NCI-H82 treated with DMSO at 0.1 percent for 48 hours (cell line): ENCODE results near the gene TOR4A.
A peak's percentile ranks its signal among the peaks of the same experiment; 100 is the strongest.

Source experiments
- DNase-seq: peaks from one replicate; lab custom pipeline; 2025; ENCODE audit not compliant: unreplicated experiment; lab: John Stamatoyannopoulos, UW

The TOR4A gene

GRCh38 chr9:137293482-137294090, 16.1 kb downstream of the TOR4A start:
- no peak for DNase-seq

DNA sequence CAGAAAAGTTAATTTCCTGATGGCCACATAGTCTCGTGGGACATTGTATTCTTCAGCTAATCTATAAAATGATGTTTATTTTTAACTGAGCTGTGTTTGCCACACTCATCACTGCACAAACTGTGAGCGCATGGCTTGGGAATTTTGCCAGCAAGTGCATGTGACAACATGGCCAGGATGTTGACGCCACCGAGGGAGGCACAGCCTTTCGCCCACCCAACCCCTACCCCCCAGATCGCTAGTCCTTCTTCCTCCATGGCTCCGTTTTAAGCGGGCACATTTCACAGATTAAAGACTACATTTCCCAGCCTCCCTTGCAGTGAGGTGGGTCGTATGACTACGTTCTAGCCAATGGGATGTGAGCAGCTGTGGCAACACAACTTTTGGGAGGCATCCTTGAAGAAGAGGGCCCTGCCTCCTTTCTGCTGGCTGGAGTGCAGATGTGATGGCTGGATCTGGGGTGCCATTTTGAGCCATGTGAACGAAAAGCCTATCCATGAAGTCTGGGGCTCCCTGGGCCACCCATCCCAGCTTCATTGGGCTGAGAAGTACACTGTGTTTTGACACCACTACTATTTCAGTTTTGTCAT, 16.7 kb downstream of the TOR4A start:
- no peak for DNase-seq

DNA sequence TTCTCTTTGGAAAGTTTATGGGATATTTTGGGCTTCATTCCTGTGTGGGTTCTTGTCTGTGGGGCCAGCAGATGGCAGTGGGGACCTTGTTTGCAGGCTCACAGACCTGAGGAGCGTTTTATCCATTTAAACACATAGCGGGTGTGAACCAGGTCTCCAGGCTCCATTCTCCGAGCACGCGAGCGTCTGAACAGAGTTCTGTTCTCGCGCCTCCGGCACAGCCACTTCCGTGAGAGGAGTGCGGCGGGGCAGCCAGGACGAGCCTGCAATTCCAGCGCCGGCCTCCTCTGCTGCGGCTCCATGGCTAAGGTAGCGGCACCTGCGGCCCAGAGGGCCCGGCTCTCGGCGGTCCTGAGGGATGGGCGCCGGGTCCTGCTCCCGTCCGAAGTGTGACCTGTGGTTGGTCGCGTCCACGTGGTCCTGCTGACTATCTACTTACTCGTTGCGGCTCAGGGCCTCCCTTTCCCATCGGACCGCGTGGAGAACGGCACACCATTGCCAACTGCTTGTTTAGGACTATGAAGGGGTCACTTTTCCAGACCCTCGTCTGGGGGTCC, 17.2 kb downstream of the TOR4A start:
- DNase-seq = no peak

DNA sequence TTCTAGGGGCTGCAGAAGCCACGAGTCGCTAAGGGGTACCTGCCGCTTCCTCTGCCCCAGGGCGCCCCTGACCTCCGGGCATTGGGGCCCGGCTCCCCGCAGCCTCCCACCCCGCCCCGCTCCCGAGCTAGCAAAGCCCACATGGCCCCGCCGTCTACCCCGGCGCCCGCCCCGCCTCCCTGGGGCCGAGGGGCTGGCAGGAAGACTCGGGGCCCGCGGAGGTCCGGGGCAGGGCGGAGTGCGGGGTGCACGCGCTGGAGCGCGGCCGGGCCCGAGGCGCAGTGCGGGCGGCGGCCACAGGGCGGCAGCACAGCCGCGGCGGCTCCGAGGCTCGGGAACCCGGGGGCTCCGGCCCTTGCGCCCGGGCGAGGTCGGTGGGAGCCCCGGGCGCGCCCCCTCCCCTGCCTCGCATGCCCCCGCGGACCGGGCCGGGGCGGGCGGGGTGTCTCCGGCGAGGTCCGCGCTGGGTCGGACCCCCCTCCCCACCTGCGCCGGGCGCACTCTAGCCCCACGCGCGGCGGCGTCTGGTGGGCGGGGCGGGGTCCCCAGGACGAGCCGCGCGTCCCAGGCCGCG, 17.8 kb downstream of the TOR4A start:
- no peak for DNase-seq

DNA sequence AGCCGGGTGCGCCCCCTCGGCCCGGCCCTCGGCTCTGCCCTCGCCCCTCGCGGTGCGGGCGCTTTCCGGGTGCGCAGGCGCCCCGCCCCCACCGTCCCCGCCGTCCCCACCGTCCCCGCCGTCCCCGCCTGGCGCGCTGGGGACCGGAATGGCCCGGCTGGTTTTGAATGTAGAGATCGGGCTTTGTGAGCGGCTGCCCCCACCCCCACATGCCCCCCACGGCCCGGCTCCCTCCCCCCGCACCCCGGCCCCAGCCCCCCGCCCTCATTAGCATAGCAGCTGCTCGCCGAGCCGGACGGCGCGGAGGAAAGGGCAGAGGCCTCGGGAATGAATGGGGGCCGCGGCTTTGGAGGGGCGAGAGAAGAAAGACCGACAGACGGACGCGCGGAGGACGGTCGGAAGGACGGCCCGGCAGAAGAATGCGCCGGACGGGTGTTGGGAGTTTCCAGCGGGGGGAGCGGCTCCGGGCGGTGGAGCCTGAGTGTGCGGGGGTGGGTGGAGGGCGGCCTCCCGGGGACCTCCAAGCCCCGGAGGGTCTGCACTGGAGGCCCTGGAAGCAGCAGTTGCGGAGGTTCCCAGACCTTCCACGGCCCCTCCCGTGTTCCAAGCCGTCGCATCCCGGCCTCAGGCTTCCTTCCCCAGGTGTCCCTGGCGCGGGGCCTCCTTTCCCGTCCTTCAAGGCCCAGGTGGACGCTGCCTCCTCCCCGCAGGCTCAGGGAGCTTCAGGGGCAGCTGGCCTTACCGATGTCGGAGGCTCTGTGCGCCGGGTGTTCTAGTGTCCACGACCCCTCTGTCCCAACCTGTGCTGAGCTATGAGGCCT, 18.5 kb downstream of the TOR4A start:
- no peak for DNase-seq

GRCh38 chr9:137296670-137297664, 19.4 kb downstream of the TOR4A start:
- no peak for DNase-seq

DNA sequence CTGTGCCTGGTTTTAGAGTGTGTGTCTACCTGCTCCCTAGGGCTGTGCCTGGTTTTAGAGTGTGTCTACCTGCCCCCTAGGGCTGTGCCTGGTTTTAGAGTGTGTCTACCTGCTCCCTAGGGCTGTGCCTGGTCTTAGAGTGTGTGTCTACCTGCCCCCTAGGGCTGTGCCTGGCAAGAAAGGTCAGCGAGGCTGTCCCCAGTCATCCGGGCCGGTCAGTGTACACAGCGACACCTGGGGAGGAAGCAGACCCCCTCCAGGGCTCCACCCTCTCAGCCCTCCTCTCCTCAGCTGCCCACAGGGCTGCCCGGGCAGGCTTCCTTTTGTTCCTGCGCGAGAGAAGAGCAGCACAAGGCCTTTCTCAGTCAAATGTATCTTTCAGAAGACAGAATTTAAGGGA, 20.4 kb downstream of the TOR4A start:
- no peak for DNase-seq

DNA sequence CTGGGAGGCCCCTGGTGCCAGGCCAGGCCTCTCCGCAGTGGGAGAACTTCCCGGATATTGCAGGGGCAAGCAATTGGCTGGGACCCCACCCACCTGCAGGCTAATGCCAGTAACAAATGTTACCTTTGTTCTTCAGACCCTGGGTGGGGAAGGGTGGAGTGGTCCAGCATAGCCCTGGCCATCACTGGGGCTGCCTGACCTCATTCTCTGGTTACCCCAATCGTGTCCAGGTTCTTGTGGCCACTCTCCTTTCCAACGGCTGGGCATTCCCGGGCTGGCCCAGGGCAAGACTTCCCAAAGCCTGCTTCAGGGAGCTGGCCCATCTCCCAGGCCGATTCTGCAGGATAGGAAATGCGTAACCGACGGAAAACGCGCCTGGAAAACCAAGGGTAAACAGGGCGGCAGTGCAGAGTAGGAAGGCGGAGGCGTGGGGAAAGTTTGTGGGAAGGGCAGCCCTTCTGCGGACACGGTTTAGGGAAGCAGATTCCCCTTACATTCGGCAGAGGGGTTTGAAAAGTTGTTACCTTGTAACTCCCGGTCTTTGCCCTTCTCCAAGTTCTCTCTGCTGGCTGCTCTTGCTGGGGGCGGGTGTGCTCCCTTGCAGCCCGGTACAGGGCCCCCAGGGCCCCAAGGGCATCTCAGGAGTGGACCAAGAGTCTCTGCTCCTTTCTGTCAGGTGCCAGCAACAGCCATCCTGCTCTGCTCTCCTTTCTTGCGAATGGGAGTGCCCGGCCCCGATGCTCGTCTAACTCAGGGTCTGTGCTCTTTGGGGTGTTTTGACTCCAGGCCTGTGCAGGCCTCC, 21.1 kb downstream of the TOR4A start:
- DNase-seq = no peak

DNA sequence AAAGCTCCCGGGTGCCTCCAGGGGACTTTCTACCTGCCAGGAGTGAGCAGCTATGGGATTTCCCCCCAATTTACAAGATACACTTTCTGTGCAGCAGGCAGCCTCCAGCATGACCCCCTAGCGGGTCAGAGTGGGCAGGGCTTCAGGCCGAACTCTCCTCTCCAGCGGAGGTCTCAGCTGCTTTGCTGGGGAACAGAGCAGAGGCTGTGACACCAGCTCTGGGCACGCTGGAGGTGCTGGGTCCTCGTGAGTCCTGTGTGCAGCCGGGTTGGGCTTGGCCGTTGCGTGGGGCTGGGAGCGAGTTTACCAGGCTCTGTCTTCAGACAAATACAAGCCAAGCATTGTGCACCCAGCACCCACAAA, 21.7 kb downstream of the TOR4A start:
- no peak for DNase-seq

GRCh38 chr9:137299938-137300337, 22.4 kb downstream of the TOR4A start:
- no peak for DNase-seq

GRCh38 chr9:137300567-137301080, 23.1 kb downstream of the TOR4A start:
- DNase-seq = no peak

- DNase-seq = no peak
Observed at GRCh38 chr9:137301081-137301947, 23.8 kb downstream of the TOR4A start.

DNA sequence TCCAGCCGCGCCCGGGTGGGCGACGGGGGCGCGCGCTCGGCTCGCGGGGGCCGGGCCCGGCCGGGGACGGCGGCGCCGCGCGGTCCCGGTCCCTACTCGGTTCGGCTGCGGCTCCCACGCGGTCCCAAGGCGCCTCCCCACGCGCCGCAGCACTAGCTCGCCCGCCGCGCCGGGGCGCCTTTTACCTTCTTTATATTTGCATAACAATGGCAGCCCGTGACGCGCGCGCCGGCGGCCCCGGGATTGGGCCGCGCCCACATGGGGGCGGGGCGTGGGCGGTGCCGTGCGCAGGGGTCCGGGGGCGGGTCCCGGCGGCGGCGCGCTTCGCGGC, 24.6 kb downstream of the TOR4A start, which contains the start of gene NRARP:
Gene NRARP, minus strand, starts transcription at position 154 of the 331 bp plus-strand sequence. CDS start 343 bp downstream, outside the sequence.
- DNase-seq = peak; percentile 37

GRCh38 chr9:137302449-137303150, 25.1 kb downstream of the TOR4A start:
- no peak for DNase-seq

GRCh38 chr9:137303151-137303892, 25.8 kb downstream of the TOR4A start:
- DNase-seq = no peak

DNA sequence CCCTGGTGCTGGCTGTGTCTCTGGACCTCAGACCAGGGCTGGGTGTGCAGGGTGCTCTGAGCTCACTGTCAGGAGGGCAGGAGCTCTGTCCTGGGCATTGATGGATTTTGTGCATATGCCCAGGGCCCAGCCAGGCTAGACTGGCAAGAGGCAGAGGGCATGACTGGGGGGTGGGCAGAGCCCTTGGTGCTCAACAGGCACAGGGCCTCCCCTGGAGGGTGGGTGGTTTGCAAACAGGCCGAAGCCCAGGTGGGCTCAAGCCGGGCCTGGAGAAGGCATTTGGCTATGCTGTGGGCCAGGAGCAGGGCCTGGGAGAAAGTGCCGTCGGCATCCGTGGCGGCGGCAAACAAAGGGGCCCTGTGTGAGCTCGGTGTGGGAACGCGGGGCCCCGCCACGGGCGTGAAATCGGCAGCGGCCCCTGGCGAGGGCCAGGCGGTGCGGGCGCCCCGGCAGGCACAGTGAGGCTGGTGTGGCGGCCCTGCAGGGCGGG, 26.4 kb downstream of the TOR4A start:
- no peak for DNase-seq
